ENCODE data around the gene ELP5.

Gene ELP5

GRCh38 chr17:7224110-7224509 lies 27.9 kb upstream of the ELP5 start:
- no peak for DNase-seq (ENCODE audit: extremely low read depth, low read depth)

GRCh38 chr17:7224661-7225111 lies 27.3 kb upstream of the ELP5 start:
- no peak for DNase-seq (ENCODE audit: extremely low read depth, low read depth)
- TF ChIP-seq CTCF (IDR thresholded peaks at IDR 0.05; ENCODE audit: low read depth, low read length, missing control alignments) = no peak
- no peak overlapping the region for H3K4me3 ChIP-seq (replicated peaks; ENCODE audit: low read depth, low read length)

More at GRCh38 chr17:7224110-7224509, 27.9 kb upstream of the ELP5 start:
- TF ChIP-seq CTCF (IDR thresholded peaks at IDR 0.05; ENCODE audit: low read depth, low read length, missing control alignments) = no peak
- H3K4me3 ChIP-seq (replicated peaks; ENCODE audit: low read depth, low read length) = no peak overlapping the region

- H3K4me3 ChIP-seq (replicated peaks; ENCODE audit: low read depth, low read length) = no peak overlapping the region
- DNase-seq (ENCODE audit: extremely low read depth, low read depth) = no peak
- no peak for TF ChIP-seq CTCF (IDR thresholded peaks at IDR 0.05; ENCODE audit: low read depth, low read length, missing control alignments)
These were observed 26.2 kb upstream of the ELP5 start for GRCh38 chr17:7225711-7226331.

- H3K4me3 ChIP-seq (replicated peaks; ENCODE audit: low read depth, low read length) = no peak overlapping the region
- no peak for TF ChIP-seq CTCF (IDR thresholded peaks at IDR 0.05; ENCODE audit: low read depth, low read length, missing control alignments)
- DNase-seq (ENCODE audit: extremely low read depth, low read depth) = no peak
These were observed 25.0 kb upstream of the ELP5 start for GRCh38 chr17:7226721-7227710.

- H3K4me3 ChIP-seq (replicated peaks; ENCODE audit: low read depth, low read length) = no peak overlapping the region
- no peak for DNase-seq (ENCODE audit: extremely low read depth, low read depth)
- no peak for TF ChIP-seq CTCF (IDR thresholded peaks at IDR 0.05; ENCODE audit: low read depth, low read length, missing control alignments)
These were observed 23.1 kb upstream of the ELP5 start for GRCh38 chr17:7228920-7229319.

- TF ChIP-seq CTCF (IDR thresholded peaks at IDR 0.05; ENCODE audit: low read depth, low read length, missing control alignments) = no peak
- DNase-seq (ENCODE audit: extremely low read depth, low read depth) = no peak
- no peak overlapping the region for H3K4me3 ChIP-seq (replicated peaks; ENCODE audit: low read depth, low read length)
These were observed 22.5 kb upstream of the ELP5 start for GRCh38 chr17:7229504-7229903.
